PC-9 (cell line): ENCODE measurements around the gene KIAA1217.

Experiments used
- EZH2 ChIP-seq: fragments of 200-600 bp; sonication (generic); IDR thresholded peaks from 2 replicates; pipeline ENCODE4 v1.8.0; 2017; ENCODE audit warnings: antibody characterized with exemption, low read depth
- TF ChIP-seq, protein P1 (sequence below): fragments of 200-600 bp; sonication (generic); conservative IDR thresholded peaks from 2 replicates; pipeline ENCODE4 v1.6.1; 2017; ENCODE audit warnings: mixed run types, antibody characterized with exemption, mild to moderate bottlenecking, moderate library complexity

- TF ChIP-seq, protein P1, sequence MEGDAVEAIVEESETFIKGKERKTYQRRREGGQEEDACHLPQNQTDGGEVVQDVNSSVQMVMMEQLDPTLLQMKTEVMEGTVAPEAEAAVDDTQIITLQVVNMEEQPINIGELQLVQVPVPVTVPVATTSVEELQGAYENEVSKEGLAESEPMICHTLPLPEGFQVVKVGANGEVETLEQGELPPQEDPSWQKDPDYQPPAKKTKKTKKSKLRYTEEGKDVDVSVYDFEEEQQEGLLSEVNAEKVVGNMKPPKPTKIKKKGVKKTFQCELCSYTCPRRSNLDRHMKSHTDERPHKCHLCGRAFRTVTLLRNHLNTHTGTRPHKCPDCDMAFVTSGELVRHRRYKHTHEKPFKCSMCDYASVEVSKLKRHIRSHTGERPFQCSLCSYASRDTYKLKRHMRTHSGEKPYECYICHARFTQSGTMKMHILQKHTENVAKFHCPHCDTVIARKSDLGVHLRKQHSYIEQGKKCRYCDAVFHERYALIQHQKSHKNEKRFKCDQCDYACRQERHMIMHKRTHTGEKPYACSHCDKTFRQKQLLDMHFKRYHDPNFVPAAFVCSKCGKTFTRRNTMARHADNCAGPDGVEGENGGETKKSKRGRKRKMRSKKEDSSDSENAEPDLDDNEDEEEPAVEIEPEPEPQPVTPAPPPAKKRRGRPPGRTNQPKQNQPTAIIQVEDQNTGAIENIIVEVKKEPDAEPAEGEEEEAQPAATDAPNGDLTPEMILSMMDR: no peak
- no peak for TF ChIP-seq EZH2
These were observed 219.5 kb downstream of the KIAA1217 start for GRCh38 chr10:24428410-24428782.
